DND-41 (cell line): ENCODE data around the gene GNL2.
A peak's percentile ranks its signal among the peaks of the same experiment; 100 is the strongest.

ENCODE experiments used
- ATAC-seq: fragments of 200-7000 bp; cut with Tn5 transposase; 3 replicates; pipeline ENCODE4 v1.9.1; 2021; ENCODE audit warnings: low read depth; ENCODE audit not compliant: insufficient read depth
- DNase-seq: peaks from one replicate; pipeline ENCODE4 v3.0.0-alpha.2; 2020
- H2AFZ ChIP-seq: 2 replicates; pipeline ENCODE4 v1.6.0; 2012; ENCODE audit warnings: low read depth, low read length
- H3K27ac ChIP-seq: 2 replicates; pipeline ENCODE4 v1.5.1; 2012; ENCODE audit warnings: low read length, inconsistent platforms
- H3K27me3 ChIP-seq: fragments of 200-600 bp; sonication (generic); 2 replicates; pipeline ENCODE4 v1.6.0; 2012; ENCODE audit warnings: low read length, mild to moderate bottlenecking, inconsistent platforms; ENCODE audit not compliant: insufficient read depth, poor library complexity
- H3K36me3 ChIP-seq: 2 replicates; pipeline ENCODE4 v1.5.1; 2012; ENCODE audit warnings: low read length, inconsistent platforms; ENCODE audit not compliant: insufficient read depth
- H3K4me1 ChIP-seq: 2 replicates; pipeline ENCODE4 v1.5.1; 2012; ENCODE audit warnings: mild to moderate bottlenecking, low read length; ENCODE audit not compliant: insufficient read depth
- H3K4me2 ChIP-seq: 2 replicates; pipeline ENCODE4 v1.6.0; 2012; ENCODE audit warnings: mild to moderate bottlenecking, moderate library complexity, low read length, inconsistent platforms; ENCODE audit not compliant: insufficient read depth
- H3K4me3 ChIP-seq, 2 experiments: fragments of 200-600 bp in 1 of 2; shearing (Covaris generic) in 1 of 2; 2 replicates each; pipeline ENCODE4 v1.5.1; 2012 to 2016; ENCODE audit warnings: inconsistent platforms in 2 of 2, low read length in 2 of 2, mild to moderate bottlenecking in 2 of 2, low read depth in 1 of 2, moderate library complexity in 1 of 2
- H3K79me2 ChIP-seq: 2 replicates; pipeline ENCODE4 v1.6.0; 2012; ENCODE audit warnings: low read length, inconsistent platforms; ENCODE audit not compliant: insufficient read depth
- H3K9ac ChIP-seq: 2 replicates; pipeline ENCODE4 v1.6.0; 2012; ENCODE audit warnings: low read depth, mild to moderate bottlenecking, inconsistent platforms, low read length, moderate library complexity
- H3K9me3 ChIP-seq: 2 replicates; pipeline ENCODE4 v1.5.1; 2012; ENCODE audit warnings: low read length, moderate library complexity, mild to moderate bottlenecking, inconsistent platforms; ENCODE audit not compliant: insufficient read depth, severe bottlenecking
- H4K20me1 ChIP-seq: 2 replicates; pipeline ENCODE4 v1.6.0; 2012; ENCODE audit warnings: low read length; ENCODE audit not compliant: insufficient read depth
- EZH2 ChIP-seq: IDR thresholded peaks from 3 replicates; pipeline ENCODE4 v1.6.1; 2012; ENCODE audit warnings: borderline replicate concordance, low read depth, mild to moderate bottlenecking, moderate library complexity, low read length, inconsistent platforms; ENCODE audit not compliant: severe bottlenecking
- TF ChIP-seq, protein P1 (sequence below): IDR thresholded peaks from 2 replicates; pipeline ENCODE4 v1.5.1; 2012; ENCODE audit warnings: borderline replicate concordance, low read length, moderate library complexity, mild to moderate bottlenecking; ENCODE audit not compliant: poor library complexity, severe bottlenecking; ENCODE audit errors: extremely low read depth

The GNL2 gene

GRCh38 chr1:37595440-37596181 lies at the start of gene GNL2:
GNL2 (minus strand) TSS chr1:37595937; CDS start chr1:37595822, 115 bp downstream.
- Histone ChIP-seq H3K27ac (peak within 1 kb of the TSS; percentile 83), H3K9ac (peak within 1 kb of the TSS; percentile 78), H3K27me3 (no peaks in the 10 kb centered on the region), H3K4me2 (peak within 1 kb of the TSS; percentile 85), H3K79me2 (peaks cover 39% of the 10 kb centered on the region), H3K4me1 (peaks cover 29% of the 10 kb centered on the region), H3K4me3 (peak within 1 kb of the TSS; percentile 94 to 98), H3K36me3 (peaks cover 34% of the 10 kb centered on the region), H2AFZ (peak within 1 kb of the TSS; percentile 97), H4K20me1 (peaks cover 16% of the 10 kb centered on the region; the same call in 1 of the 2 replicates), H3K9me3 (no peaks in the 10 kb centered on the region)
- ATAC-seq (peak; percentile 97), DNase-seq (peak; percentile 94)
- TF ChIP-seq, protein P1, sequence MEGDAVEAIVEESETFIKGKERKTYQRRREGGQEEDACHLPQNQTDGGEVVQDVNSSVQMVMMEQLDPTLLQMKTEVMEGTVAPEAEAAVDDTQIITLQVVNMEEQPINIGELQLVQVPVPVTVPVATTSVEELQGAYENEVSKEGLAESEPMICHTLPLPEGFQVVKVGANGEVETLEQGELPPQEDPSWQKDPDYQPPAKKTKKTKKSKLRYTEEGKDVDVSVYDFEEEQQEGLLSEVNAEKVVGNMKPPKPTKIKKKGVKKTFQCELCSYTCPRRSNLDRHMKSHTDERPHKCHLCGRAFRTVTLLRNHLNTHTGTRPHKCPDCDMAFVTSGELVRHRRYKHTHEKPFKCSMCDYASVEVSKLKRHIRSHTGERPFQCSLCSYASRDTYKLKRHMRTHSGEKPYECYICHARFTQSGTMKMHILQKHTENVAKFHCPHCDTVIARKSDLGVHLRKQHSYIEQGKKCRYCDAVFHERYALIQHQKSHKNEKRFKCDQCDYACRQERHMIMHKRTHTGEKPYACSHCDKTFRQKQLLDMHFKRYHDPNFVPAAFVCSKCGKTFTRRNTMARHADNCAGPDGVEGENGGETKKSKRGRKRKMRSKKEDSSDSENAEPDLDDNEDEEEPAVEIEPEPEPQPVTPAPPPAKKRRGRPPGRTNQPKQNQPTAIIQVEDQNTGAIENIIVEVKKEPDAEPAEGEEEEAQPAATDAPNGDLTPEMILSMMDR = no peak
- no peak for TF ChIP-seq EZH2

DNA sequence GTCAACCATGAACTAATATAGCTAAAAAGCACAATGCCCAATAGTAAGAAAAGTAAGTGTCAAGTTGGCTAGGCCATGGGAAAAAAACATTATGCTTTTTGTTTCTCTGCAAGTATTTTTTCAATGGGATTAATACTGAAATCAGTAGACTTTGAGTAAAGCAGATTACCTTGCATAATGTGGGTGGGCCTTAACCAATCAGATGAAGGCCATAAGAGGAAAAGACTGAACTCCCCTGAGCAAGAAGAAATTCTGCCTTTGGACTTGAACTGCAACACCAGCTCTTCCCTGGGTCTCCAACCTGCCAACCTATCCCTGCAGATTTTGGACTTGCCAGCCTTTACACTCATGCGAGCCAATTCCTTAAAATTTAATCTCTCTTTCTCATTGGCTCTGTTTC lies 45.3 kb upstream of the GNL2 start:
- DNase-seq (no peak), ATAC-seq (no peak)
- H4K20me1 ChIP-seq = no peaks in the 10 kb centered on the region
- no peaks in the 10 kb centered on the region for H3K9me3 ChIP-seq
- no peak overlapping the region for H2AFZ ChIP-seq
- H3K79me2 ChIP-seq = no peaks in the 10 kb centered on the region
- peaks cover 14% of the 10 kb centered on the region for H3K27me3 ChIP-seq
- H3K4me3 ChIP-seq = no peak overlapping the region
- H3K27ac ChIP-seq = no peak overlapping the region
- TF ChIP-seq EZH2 = no peak
- TF ChIP-seq, protein P1 = no peak
- no peak overlapping the region for H3K4me2 ChIP-seq
- H3K36me3 ChIP-seq = no peaks in the 10 kb centered on the region
- no peak overlapping the region for H3K9ac ChIP-seq
- no peaks in the 10 kb centered on the region for H3K4me1 ChIP-seq

GRCh38 chr1:37636435-37636834 lies 40.7 kb upstream of the GNL2 start:
- no peaks in the 10 kb centered on the region for H4K20me1 ChIP-seq
- no peak overlapping the region for H3K4me3 ChIP-seq
- H3K36me3 ChIP-seq = no peaks in the 10 kb centered on the region
- no peak overlapping the region for H3K4me2 ChIP-seq
- no peaks in the 10 kb centered on the region for H3K4me1 ChIP-seq
- H3K79me2 ChIP-seq = no peaks in the 10 kb centered on the region
- H3K9me3 ChIP-seq = no peaks in the 10 kb centered on the region
- TF ChIP-seq, protein P1 = no peak
- TF ChIP-seq EZH2 = no peak
- no peak overlapping the region for H2AFZ ChIP-seq
- H3K27me3 ChIP-seq = peaks cover 33% of the 10 kb centered on the region
- no peak overlapping the region for H3K9ac ChIP-seq
- DNase-seq (no peak), ATAC-seq (no peak)
- H3K27ac ChIP-seq = no peak overlapping the region
